Measurements from ENCODE around the gene WDFY4. TPM values are rescaled to one million over a fixed set of nuclear protein-coding genes. Genes with fewer than 3 reads are reported as not detected.

Gene WDFY4
- total and polyA plus RNA-seq, 2 donors (not counting 1 experiment from before 2014, with no cell fraction given), result 0.06 to 0.66 TPM

- no peak for TF ChIP-seq EZH2 (IDR thresholded peaks at IDR 0.05; ENCODE audit: low read length, missing control alignments)
- TF ChIP-seq, protein P1, sequence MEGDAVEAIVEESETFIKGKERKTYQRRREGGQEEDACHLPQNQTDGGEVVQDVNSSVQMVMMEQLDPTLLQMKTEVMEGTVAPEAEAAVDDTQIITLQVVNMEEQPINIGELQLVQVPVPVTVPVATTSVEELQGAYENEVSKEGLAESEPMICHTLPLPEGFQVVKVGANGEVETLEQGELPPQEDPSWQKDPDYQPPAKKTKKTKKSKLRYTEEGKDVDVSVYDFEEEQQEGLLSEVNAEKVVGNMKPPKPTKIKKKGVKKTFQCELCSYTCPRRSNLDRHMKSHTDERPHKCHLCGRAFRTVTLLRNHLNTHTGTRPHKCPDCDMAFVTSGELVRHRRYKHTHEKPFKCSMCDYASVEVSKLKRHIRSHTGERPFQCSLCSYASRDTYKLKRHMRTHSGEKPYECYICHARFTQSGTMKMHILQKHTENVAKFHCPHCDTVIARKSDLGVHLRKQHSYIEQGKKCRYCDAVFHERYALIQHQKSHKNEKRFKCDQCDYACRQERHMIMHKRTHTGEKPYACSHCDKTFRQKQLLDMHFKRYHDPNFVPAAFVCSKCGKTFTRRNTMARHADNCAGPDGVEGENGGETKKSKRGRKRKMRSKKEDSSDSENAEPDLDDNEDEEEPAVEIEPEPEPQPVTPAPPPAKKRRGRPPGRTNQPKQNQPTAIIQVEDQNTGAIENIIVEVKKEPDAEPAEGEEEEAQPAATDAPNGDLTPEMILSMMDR (conservative IDR thresholded peaks at IDR 0.05 in 1 of 2, IDR thresholded peaks at IDR 0.05 in 1 of 2; ENCODE audit: low read depth in 1 of 2, low read length in 2 of 2), result no peak
- no peak overlapping the region for H3K9ac ChIP-seq (ENCODE audit: insufficient read depth, low read length)
Observed at GRCh38 chr10:48935577-48935976, 250.9 kb downstream of the WDFY4 start.

DNA sequence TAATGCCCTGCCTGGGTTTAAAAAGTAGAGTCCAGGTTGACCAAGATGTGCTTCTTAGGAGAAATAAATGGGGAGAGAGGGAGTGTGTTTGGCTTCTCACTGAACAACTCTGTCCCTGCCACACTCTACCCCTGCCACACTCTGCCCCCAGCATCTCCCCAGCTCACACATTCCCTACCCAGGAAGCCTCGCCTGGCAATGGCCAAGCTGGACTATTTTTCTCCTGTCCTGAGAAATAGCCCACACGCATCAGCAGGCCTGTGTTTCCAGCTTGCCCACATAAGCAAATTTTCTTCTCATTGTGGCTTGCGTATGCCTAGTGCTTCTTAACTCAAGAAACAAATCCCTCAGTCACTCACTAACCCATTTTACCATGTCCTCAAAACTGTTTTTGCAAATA, 253.1 kb downstream of the WDFY4 start:
- no peaks in the 10 kb centered on the region for H3K9me3 ChIP-seq (ENCODE audit: control insufficient read depth, insufficient read depth, low read depth, low read length)
- no peaks in the 10 kb centered on the region for H4K20me1 ChIP-seq (ENCODE audit: control insufficient read depth, extremely low read depth, insufficient read depth, low read length)
- H2AFZ ChIP-seq (ENCODE audit: low read length), result no peak overlapping the region

More at GRCh38 chr10:48935577-48935976, 250.9 kb downstream of the WDFY4 start:
- Histone ChIP-seq H3K4me3 (replicated peaks in 1 of 4; ENCODE audit: control extremely low read depth in 1 of 4, insufficient read depth in 1 of 4, low read depth in 3 of 4, low read length in 4 of 4) (no peak overlapping the region), H3K27ac (ENCODE audit: insufficient read depth, low read length) (no peak overlapping the region), H3K27me3 (ENCODE audit: control insufficient read depth, insufficient read depth, low read length) (peaks cover 2% of the 10 kb centered on the region), H3K4me1 (ENCODE audit: control insufficient read depth, extremely low read depth, insufficient read depth, low read length) (no peaks in the 10 kb centered on the region), H3K79me2 (ENCODE audit: control insufficient read depth, insufficient read depth, low read length) (no peaks in the 10 kb centered on the region), H3K4me2 (ENCODE audit: extremely low read depth, insufficient read depth, low read length) (no peak overlapping the region), H3K9me3 (ENCODE audit: control insufficient read depth, insufficient read depth, low read depth, low read length) (no peaks in the 10 kb centered on the region), H4K20me1 (ENCODE audit: control insufficient read depth, extremely low read depth, insufficient read depth, low read length) (no peaks in the 10 kb centered on the region), H3K36me3 (ENCODE audit: control insufficient read depth, insufficient read depth, low read length) (no peaks in the 10 kb centered on the region), H2AFZ (ENCODE audit: low read length) (no peak overlapping the region)
- DNase-seq (ENCODE audit: low read depth in 2 of 2), result no peak

GRCh38 chr10:48938281-48938680, 253.6 kb downstream of the WDFY4 start:
- Histone ChIP-seq H3K9me3 (ENCODE audit: control insufficient read depth, insufficient read depth, low read depth, low read length) (no peaks in the 10 kb centered on the region), H3K4me1 (ENCODE audit: control insufficient read depth, extremely low read depth, insufficient read depth, low read length) (no peaks in the 10 kb centered on the region)
- DNase-seq (ENCODE audit: low read depth in 2 of 2), result no peak

More for the DNA sequence above, 253.1 kb downstream of the WDFY4 start:
- Histone ChIP-seq H3K9ac (ENCODE audit: insufficient read depth, low read length) (no peak overlapping the region), H3K4me3 (replicated peaks in 1 of 4; ENCODE audit: control extremely low read depth in 1 of 4, insufficient read depth in 1 of 4, low read depth in 3 of 4, low read length in 4 of 4) (no peak overlapping the region), H3K36me3 (ENCODE audit: control insufficient read depth, insufficient read depth, low read length) (no peaks in the 10 kb centered on the region), H3K4me2 (ENCODE audit: extremely low read depth, insufficient read depth, low read length) (no peak overlapping the region), H3K27me3 (ENCODE audit: control insufficient read depth, insufficient read depth, low read length) (peaks cover 2% of the 10 kb centered on the region), H3K27ac (ENCODE audit: insufficient read depth, low read length) (no peak overlapping the region), H3K79me2 (ENCODE audit: control insufficient read depth, insufficient read depth, low read length) (no peaks in the 10 kb centered on the region), H3K4me1 (ENCODE audit: control insufficient read depth, extremely low read depth, insufficient read depth, low read length) (no peaks in the 10 kb centered on the region)
- TF ChIP-seq, protein P1 (conservative IDR thresholded peaks at IDR 0.05 in 1 of 2, IDR thresholded peaks at IDR 0.05 in 1 of 2; ENCODE audit: low read depth in 1 of 2, low read length in 2 of 2), result no peak
- no peak for TF ChIP-seq EZH2 (IDR thresholded peaks at IDR 0.05; ENCODE audit: low read length, missing control alignments)
- DNase-seq (ENCODE audit: low read depth in 2 of 2), result no peak

More at GRCh38 chr10:48938281-48938680, 253.6 kb downstream of the WDFY4 start:
- no peak overlapping the region for H3K4me2 ChIP-seq (ENCODE audit: extremely low read depth, insufficient read depth, low read length)
- no peaks in the 10 kb centered on the region for H3K79me2 ChIP-seq (ENCODE audit: control insufficient read depth, insufficient read depth, low read length)
- no peaks in the 10 kb centered on the region for H4K20me1 ChIP-seq (ENCODE audit: control insufficient read depth, extremely low read depth, insufficient read depth, low read length)
- H2AFZ ChIP-seq (ENCODE audit: low read length), result no peak overlapping the region
- H3K36me3 ChIP-seq (ENCODE audit: control insufficient read depth, insufficient read depth, low read length), result no peaks in the 10 kb centered on the region
- H3K4me3 ChIP-seq (replicated peaks in 1 of 4; ENCODE audit: control extremely low read depth in 1 of 4, insufficient read depth in 1 of 4, low read depth in 3 of 4, low read length in 4 of 4), result no peak overlapping the region
- H3K27ac ChIP-seq (ENCODE audit: insufficient read depth, low read length), result no peak overlapping the region
- peaks cover 2% of the 10 kb centered on the region for H3K27me3 ChIP-seq (ENCODE audit: control insufficient read depth, insufficient read depth, low read length)
- H3K9ac ChIP-seq (ENCODE audit: insufficient read depth, low read length), result no peak overlapping the region
- TF ChIP-seq, protein P1 (conservative IDR thresholded peaks at IDR 0.05 in 1 of 2, IDR thresholded peaks at IDR 0.05 in 1 of 2; ENCODE audit: low read depth in 1 of 2, low read length in 2 of 2), result no peak
- no peak for TF ChIP-seq EZH2 (IDR thresholded peaks at IDR 0.05; ENCODE audit: low read length, missing control alignments)
